ENCODE data around the gene DNAJC16.

The DNAJC16 gene

DNA sequence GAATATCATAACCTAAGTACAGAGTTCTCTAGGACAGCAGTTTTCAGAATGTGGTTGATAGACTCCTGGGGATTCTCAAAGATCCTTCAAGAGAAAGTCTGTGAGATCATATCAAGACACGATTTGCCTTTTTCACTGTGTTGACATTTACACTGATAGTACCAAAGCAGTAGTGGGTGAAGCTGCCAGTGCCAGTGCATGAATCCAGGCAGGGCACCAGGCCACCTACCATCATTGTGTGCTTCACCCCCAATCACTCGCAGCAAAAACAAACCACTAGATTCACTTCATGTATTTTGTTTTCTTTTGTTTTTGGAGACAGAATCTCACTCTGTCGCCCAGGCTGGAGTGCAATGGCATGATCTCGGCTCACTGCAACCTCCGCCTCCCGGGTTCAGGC is 23.9 kb downstream of the DNAJC16 start:
- POLR2A ChIA-PET (ENCODE audit: low non-redundant PET), result no interaction called here
- no peak for DNase-seq (ENCODE audit: low spot score)
- CTCF ChIA-PET, result interaction anchor here (0.7 kb wide), 1 partner anchor 11 kb away, joined by 3 read pairs; no protein-coding TSS in a partner anchor
- TF ChIP-seq CTCF (conservative IDR thresholded peaks at IDR 0.05; ENCODE audit: low read depth), result no peak
- peak overlapping the region; percentile 23; the same call in 1 of the 2 replicates for H3K27ac ChIP-seq

GRCh38 chr1:15557008-15557407 is 30.4 kb downstream of the DNAJC16 start:
- TF ChIP-seq CTCF (conservative IDR thresholded peaks at IDR 0.05; ENCODE audit: low read depth), result no peak
- DNase-seq (ENCODE audit: low spot score), result no peak
- no peak overlapping the region for H3K27ac ChIP-seq
- CTCF ChIA-PET, result interaction anchor here (0.6 kb wide), 1 partner anchor 14 kb away, joined by 4 read pairs; no protein-coding TSS in a partner anchor
- POLR2A ChIA-PET (ENCODE audit: low non-redundant PET), result no interaction called here

- no peak overlapping the region for H3K27ac ChIP-seq
- TF ChIP-seq CTCF (conservative IDR thresholded peaks at IDR 0.05; ENCODE audit: low read depth), result no peak
- ChIA-PET CTCF (no interaction called here), POLR2A (ENCODE audit: low non-redundant PET) (no interaction called here)
- DNase-seq (ENCODE audit: low spot score), result no peak
Measured at GRCh38 chr1:15557594-15557993, 30.9 kb downstream of the DNAJC16 start.

- ChIA-PET CTCF (interaction anchor here (0.8 kb wide), 1 partner anchor 38 kb away, joined by 3 read pairs; no protein-coding TSS in a partner anchor), POLR2A (ENCODE audit: low non-redundant PET) (interaction anchor here (0.5 kb wide), 1 partner anchor 46 kb away, joined by 3 read pairs; no protein-coding TSS in a partner anchor)
- DNase-seq (ENCODE audit: low spot score), result no peak
- H3K27ac ChIP-seq, result peak overlapping the region; percentile 82
- no peak for TF ChIP-seq CTCF (conservative IDR thresholded peaks at IDR 0.05; ENCODE audit: low read depth)
Measured at GRCh38 chr1:15558516-15558915, 31.9 kb downstream of the DNAJC16 start.

DNA sequence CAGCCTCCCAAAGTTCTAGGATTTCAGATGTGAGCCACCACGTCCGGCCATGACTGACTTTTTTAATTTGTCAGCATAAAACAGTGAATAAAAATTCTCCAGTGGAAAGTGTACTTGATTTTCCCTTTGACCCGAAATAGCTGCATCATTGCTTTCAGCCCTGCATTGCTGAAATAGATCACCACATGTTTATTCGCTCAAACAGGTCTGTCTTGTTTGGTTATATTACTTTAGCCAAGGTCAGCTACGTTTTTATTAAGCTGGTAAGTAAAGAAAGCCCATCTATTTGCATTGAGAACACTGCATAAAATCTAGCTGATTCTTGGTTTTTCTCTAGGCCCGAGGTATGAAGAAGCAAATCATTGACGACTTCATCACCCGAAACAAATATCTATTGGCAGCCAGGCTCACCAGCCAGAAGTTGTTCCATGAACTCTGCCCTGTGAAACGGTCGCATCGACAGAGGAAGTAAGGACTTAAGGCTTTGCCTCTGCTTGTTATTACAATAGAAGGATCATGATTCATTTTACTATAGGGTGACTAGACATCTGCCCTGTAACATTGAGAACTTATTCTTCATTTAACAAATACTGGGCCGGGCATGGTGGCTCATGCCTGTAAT is 32.7 kb downstream of the DNAJC16 start:
- H3K27ac ChIP-seq, result peak overlapping the region; percentile 82
- POLR2A ChIA-PET (ENCODE audit: low non-redundant PET), result no interaction called here
- TF ChIP-seq CTCF (conservative IDR thresholded peaks at IDR 0.05; ENCODE audit: low read depth), result no peak
- CTCF ChIA-PET, result interaction anchor here (0.8 kb wide), 1 partner anchor 37 kb away, joined by 3 read pairs; no protein-coding TSS in a partner anchor
- DNase-seq (ENCODE audit: low spot score), result peak; percentile 53

DNA sequence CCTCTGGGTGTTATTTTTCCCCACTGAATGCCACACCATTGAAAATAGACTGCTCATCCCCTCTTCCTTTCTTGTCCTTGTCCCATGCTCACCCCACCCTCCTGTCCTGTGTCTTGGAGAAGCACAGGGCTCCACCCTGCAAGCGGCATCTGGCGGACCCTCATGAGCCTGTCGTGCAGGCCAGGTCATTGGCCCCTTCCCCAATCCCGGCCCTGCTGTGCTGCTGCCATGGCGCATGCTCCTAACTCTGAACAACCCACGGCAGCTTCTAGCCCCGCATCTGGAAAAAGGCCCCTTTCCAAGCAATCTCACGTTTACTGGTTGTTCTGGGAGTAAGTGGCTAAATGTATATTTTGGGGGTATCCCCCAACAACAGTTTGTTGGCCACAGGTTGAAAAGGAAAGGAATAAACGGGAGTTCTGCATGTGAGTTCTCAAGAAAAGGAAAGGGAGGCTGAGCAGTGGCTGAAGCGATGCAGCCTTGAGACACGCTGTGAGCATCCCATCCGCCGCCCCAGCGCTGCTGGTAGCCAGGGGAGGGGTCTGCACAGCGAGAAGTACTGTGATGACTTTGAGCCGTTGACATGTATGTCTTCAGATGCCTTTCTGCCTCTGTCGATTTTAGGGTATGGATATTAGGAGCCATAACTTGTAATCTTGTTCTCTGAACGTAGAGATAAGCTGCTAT is 41.9 kb downstream of the DNAJC16 start:
- H3K27ac ChIP-seq, result 0 out of 2 replicates have a peak overlapping the region, but pooled peaks have one; percentile 5
- ChIA-PET POLR2A (ENCODE audit: low non-redundant PET) (no interaction called here), CTCF (no interaction called here)
- DNase-seq (ENCODE audit: low spot score), result no peak
- TF ChIP-seq CTCF (conservative IDR thresholded peaks at IDR 0.05; ENCODE audit: low read depth), result no peak

Data from RWPE1 (cell line).